Stimulated activated naive CD4-positive, alpha-beta T cell treated with Interleukin-2 at 50 U/mL for 16 hours (primary cell): ENCODE data around the gene CRIP3.

Experiments
- DNase-seq: peaks from one replicate; lab custom pipeline; 2025; lab: John Stamatoyannopoulos, UW

The CRIP3 gene

GRCh38 chr6:43273707-43274106 is 34.9 kb downstream of the CRIP3 start:
- DNase-seq = no peak

DNA sequence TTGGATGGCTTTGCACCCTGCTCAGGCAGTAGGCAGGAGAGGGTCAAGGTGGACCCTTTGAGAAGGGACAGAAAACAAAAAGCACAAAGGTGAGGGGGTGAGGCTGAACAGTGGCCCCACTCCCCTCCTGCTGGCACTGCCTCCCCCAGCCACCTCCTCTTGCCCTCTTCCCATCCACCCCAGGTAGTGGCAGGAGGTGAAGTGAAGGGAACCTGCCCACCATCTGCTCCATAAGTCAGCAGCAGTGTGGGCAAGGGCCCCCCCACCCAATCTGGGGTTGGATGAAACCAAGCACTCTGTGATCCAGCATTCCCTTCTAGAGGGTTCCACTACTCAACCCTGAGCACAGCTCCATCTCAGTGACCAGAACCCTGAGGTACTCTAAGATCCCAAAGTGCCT is 36.7 kb downstream of the CRIP3 start:
- no peak for DNase-seq

GRCh38 chr6:43271103-43271815 is 37.4 kb downstream of the CRIP3 start:
- no peak for DNase-seq

- DNase-seq = peak; percentile 20
These were observed 39.2 kb downstream of the CRIP3 start for GRCh38 chr6:43269273-43270007.

DNA sequence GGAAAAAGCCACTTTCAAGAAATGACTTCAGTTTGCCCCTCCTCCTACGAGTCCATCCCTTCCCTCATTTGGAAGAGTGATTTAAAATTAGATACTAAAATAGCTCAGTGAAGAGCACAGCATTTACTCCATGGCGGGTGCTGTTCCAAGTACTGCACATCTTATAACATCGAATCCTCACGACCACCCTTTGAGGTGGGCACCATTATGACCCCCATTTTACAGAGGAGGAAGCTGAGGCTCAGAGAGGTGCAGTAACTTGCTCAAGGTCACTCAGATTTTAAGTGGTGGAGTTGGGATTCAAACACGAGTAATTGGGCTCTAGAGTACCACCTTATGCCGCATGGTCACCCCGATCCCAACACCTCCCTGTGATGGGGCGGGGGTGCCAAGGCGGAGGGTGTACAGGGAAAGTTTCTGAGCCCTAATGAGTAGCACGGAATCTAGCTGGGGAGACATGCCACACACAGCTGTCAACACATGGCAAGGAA is 39.8 kb downstream of the CRIP3 start:
- DNase-seq = no peak

- DNase-seq = no peak
These were observed 40.3 kb downstream of the CRIP3 start for GRCh38 chr6:43268355-43268700.

- no peak for DNase-seq
These were observed 40.8 kb downstream of the CRIP3 start for GRCh38 chr6:43267619-43268354.

GRCh38 chr6:43265564-43265963 is 43.1 kb downstream of the CRIP3 start:
- no peak for DNase-seq

DNA sequence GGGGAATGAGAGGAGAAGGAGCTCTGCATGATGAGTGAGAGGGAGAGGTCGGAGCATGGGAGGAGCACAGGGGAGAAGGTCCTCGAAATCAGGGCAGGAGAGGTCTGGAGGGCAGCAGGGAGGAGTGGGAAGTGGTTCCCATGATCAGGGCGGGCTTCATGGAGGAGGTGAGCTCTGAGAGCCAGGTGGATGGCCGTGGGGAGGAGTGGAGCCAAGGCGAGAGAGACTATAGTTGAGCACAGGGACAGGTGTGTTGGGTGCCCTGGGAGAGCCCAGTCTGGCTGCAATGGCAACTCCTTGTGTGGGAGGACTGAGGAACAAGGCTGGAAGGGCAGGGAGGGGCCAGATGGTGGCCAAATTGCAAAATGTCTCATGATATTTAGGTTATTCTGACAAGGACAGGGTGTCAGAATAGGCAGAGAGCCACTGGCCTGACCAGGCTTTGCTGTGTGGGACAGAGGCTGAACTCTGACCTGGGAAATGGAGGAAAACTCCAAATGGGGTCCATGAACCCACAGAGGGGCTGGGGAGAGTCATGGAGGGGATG is 44.0 kb downstream of the CRIP3 start:
- DNase-seq = no peak

DNA sequence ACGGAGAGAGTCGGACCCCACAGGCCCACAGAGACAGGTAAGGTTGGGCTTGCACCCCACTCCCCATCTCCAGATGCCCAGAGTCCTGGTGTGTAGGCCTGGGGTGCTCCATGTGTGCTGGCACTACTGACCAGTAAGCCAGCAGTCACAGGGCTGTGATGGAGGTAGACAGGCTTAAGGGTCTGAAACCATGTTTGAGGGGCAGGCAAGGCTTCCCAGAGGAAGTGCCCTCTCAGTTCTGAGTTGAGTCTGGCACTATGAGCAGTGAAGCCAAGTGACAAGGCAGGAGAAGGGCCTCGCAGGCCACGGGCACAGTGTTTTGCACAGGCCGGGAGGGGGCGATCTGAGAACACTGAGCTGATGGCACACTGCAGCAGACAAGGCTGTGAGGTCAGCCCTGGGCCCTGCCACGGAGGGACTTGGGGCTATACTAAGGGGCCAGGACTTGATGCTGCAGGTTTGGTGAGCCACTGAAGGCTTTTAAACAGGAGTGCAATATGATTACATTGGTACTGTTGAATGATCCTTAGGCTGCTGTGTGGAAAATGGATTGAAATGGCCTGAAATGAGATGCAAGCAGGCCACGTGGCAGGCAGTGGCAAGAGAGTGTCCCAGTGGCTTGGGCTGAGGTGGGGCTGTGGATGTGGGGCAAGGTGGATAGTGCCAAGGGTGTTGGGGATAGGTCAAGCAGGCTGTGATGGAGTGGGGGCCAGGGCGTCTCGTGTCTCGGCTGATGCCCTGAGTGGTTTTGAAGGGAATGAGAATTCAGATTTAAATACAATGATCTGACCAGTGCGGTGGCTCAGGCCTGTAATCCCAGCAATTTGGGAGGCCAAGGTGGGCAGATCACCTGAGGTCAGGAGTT is 45.1 kb downstream of the CRIP3 start:
- peak; percentile 70 for DNase-seq

GRCh38 chr6:43262780-43263313 is 45.8 kb downstream of the CRIP3 start:
- no peak for DNase-seq

DNA sequence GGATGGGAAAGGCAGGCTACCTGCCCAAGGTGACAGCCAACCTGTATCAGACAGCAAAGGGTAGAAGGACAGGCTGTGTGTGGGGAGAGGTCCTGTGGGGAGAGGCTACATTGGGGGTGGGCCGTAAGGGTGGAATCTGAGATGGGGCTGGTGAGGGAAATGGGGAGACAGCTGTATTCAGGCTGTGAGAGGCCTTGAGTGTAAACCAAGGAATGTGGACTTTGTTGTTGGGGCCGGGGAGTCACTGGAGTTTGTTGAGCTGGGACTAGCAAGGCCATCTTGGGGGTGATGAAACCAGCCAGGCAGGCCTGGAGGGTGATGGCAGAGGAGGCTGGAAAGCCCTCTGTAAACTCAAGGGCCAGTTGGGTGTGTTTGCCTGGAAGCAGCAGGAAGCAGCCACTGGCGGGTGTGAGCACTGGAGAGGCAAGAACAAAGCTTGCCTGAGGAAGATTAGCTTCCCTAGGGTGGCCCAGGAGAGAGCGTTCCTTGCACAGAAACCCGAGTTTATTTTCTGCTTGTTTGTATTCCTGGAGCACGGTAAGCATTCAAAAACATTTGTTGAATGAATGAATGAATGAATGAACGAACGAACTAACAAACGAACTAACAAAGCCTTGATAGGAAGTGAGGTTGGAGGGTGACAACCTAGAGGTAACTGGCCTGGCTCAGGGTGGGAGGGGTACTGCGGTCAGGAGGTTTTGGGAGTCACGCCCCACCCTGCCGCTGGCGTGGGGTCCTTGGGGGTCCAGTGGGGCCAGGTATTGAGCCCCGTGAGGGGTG is 46.4 kb downstream of the CRIP3 start:
- no peak for DNase-seq

DNA sequence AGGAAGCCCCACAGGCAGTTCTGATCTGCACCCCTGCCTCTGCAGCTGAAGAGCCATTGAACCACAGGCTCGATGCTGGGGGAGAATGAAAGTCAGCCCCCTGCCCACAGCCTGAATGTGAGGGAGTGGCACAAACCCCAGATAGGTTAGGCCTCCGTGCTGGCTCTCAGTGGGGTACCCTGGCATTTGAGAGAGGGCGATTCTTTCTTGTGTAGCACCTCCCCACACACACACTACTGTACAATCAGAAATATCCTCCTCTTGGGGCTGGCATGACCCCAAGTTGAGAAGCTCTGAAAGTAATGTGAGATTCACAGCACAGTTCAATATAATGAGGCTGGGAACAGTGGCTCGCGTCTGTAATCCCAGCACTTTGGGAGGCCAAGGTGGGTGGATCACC is 47.4 kb downstream of the CRIP3 start:
- no peak for DNase-seq

- no peak for DNase-seq
These were observed 47.8 kb downstream of the CRIP3 start for GRCh38 chr6:43260791-43261190.

DNA sequence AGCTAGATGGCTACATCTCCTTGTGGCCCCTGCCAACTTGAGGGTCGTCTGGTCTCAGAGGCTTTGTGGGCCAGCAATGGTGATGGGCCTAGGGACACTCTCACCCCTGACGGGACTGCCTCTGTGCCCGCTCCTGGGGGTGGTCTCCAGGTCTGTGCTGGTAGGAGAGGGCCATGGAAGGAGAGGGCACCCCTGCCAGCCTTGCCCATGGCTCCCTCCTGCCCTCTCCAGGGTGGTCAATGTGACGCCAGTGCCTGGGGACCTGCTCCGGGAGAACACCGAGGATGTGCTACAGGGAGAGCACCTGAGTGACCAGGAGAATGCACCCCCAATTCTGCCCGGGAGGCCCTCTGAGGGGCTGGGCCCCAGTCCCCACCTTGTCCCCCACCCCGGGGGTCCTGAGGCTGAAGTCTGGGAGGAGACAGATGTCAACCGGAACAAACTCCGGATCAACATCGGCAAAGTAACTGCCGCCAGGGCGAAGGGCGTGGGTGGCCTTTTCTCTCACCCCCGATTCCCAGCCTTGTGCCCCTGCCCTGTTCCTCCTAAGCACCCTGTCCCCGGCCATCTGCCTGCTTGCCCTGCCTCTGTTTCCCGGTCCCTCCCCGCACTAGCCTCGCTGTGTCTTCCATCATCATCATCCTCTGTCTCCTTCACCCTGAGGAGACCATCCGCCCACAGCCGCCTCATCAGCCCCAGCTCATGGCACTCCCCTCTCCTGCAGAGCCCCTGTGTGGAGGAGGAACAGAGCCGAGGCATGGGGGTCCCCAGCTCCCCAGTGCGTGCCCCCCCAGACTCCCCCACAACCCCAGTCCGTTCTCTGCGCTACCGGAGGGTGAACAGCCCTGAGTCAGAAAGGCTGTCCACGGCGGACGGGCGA is 49.6 kb downstream of the CRIP3 start:
- no peak for DNase-seq

GRCh38 chr6:43258180-43258579 is 50.4 kb downstream of the CRIP3 start:
- DNase-seq = no peak

GRCh38 chr6:43257367-43258145 is 51.1 kb downstream of the CRIP3 start:
- DNase-seq = peak; percentile 5

GRCh38 chr6:43256670-43257366 is 51.8 kb downstream of the CRIP3 start:
- no peak for DNase-seq
